ENCODE measurements around the gene BDKRB2.

DNA sequence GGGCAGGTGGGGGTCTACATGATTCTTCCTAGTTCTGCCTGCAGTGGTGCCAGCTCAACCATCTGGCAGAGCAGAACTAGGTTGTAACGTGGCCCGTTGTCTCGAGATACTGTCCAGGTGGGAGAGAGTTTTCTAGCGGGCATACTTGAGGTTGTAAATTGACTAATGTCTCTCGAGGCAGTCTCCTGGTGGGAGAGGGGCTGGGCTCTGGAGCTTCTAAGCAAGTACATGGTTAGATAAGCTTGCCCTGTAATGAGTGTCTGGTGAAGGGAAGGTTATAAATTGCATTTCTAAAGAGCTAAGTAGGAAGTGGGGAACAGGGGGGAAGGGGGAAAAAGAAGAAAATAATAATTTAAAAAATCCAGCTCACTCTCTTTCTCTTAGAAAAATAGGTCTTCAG, 69.5 kb downstream of the BDKRB2 start:
- TF ChIP-seq, protein P1, sequence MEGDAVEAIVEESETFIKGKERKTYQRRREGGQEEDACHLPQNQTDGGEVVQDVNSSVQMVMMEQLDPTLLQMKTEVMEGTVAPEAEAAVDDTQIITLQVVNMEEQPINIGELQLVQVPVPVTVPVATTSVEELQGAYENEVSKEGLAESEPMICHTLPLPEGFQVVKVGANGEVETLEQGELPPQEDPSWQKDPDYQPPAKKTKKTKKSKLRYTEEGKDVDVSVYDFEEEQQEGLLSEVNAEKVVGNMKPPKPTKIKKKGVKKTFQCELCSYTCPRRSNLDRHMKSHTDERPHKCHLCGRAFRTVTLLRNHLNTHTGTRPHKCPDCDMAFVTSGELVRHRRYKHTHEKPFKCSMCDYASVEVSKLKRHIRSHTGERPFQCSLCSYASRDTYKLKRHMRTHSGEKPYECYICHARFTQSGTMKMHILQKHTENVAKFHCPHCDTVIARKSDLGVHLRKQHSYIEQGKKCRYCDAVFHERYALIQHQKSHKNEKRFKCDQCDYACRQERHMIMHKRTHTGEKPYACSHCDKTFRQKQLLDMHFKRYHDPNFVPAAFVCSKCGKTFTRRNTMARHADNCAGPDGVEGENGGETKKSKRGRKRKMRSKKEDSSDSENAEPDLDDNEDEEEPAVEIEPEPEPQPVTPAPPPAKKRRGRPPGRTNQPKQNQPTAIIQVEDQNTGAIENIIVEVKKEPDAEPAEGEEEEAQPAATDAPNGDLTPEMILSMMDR (IDR thresholded peaks at IDR 0.05; ENCODE audit: insufficient read depth, low read depth, low read length), result no peak
- no peak for TF ChIP-seq EZH2 (IDR thresholded peaks at IDR 0.05; ENCODE audit: insufficient read depth, low read length)

Data from astrocyte (in vitro differentiated cells and primary cell).